AG20443 (cell line): Measurements from ENCODE around the gene NAA10.

ENCODE experiments used
- DNase-seq: peaks from one replicate; pipeline ENCODE4 v3.0.0; 2012; ENCODE audit warnings: low spot score, mixed read lengths

NAA10 gene

GRCh38 chrX:153884590-153884989, 50.2 kb downstream of the NAA10 start:
- no peak for DNase-seq

GRCh38 chrX:153884136-153884535, 50.7 kb downstream of the NAA10 start:
- no peak for DNase-seq

DNA sequence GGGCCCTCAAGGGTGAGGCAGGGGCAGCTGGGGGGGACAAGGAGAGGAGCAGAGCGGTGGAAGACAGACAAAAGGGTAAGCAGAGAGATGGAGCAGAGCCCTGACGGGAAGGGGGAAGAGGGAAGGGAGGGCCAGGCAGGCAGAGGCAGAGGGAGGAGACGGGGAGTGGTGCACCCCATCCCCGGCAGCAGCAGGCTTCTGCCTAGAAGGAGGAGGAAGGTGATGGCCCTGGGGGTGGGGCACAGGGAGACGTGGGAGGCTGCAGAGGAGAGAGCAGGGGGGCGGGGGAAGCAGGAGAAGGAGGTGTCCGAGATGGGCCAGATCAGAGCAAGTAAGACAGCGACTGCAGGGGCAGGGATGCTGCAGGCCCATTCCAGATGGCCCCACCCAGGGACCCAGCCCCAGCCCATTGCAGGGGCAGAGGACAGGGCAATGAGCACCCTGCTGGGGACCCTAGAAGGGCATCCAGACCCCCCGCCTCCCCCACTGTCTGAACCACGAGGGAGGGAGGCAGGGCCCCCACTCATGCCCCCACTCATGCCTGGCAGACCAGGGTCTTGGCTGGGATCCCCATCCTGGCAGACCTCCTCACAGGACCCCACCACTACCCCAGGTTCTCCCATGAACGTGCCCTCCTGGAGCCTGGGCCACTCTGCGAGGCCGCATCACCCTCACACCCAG, 51.5 kb downstream of the NAA10 start:
- DNase-seq: no peak

DNA sequence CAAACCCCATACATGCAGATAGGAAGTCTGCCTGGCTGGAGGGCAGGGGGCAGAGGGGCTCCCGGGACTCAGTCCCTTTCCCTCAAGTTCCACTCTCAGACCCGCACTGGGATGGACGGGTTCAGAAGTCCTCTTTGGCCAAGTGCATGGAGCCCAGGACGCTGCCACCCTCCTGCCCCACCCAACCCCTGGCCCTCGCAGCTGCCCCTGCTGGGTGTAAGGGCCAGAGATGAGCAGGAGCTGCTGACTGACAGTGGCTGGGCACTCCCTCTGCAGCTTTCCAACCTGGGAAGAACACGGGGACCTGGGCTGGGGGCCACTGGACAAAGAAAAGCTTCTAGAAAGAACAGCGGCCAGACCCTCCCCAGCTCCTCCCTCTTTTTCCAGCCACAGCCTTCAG, 52.3 kb downstream of the NAA10 start:
- no peak for DNase-seq

DNA sequence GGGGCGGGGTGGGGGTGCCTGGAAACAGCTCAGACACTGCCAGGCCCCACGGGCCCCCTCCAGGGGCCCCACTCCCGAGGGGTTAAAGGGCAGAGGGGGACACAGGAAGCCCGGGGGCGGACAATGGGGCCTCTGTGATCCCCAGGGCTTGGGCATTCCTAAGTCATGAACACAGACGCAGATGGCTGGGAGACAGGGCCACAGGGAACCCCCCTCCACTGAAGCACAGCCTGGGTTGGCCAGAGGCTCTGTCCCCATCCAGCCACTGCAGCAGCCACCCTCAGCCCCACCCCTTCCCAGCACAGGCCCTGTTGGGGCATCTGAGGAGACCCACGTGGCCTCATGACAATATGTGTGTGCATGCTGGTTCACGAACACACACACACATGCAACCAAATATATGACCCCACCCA, 52.7 kb downstream of the NAA10 start:
- no peak for DNase-seq

GRCh38 chrX:153881281-153881680, 53.6 kb downstream of the NAA10 start:
- DNase-seq: no peak

- no peak for DNase-seq
Measured at GRCh38 chrX:153880440-153880815, 54.4 kb downstream of the NAA10 start.

GRCh38 chrX:153879741-153880439, 54.9 kb downstream of the NAA10 start:
- DNase-seq: no peak
